HG03571 (cell line): ENCODE measurements around the gene NKD1.

Source experiments
- ATAC-seq: cut with Tn5 transposase; IDR thresholded peaks from one replicate; pipeline ENCODE4 v1.9.1; 2021; ENCODE audit not compliant: unreplicated experiment

Gene NKD1

GRCh38 chr16:50555952-50556673 lies 7.9 kb downstream of the NKD1 start:
- no peak for ATAC-seq

GRCh38 chr16:50557046-50557445 lies 8.8 kb downstream of the NKD1 start:
- ATAC-seq = no peak

- ATAC-seq = no peak
Observed at GRCh38 chr16:50558913-50559312, 10.7 kb downstream of the NKD1 start.

GRCh38 chr16:50559342-50559741 lies 11.1 kb downstream of the NKD1 start:
- no peak for ATAC-seq

GRCh38 chr16:50559804-50560514 lies 11.8 kb downstream of the NKD1 start:
- no peak for ATAC-seq

- ATAC-seq = no peak
Observed at GRCh38 chr16:50560903-50561863, 13.0 kb downstream of the NKD1 start.

GRCh38 chr16:50562657-50563056 lies 14.5 kb downstream of the NKD1 start:
- no peak for ATAC-seq

- no peak for ATAC-seq
Observed at GRCh38 chr16:50563989-50564388, 15.8 kb downstream of the NKD1 start.

GRCh38 chr16:50565428-50565827 lies 17.2 kb downstream of the NKD1 start:
- no peak for ATAC-seq

- ATAC-seq = no peak
Observed at GRCh38 chr16:50566014-50566962, 18.1 kb downstream of the NKD1 start.

GRCh38 chr16:50567651-50568050 lies 19.5 kb downstream of the NKD1 start:
- no peak for ATAC-seq

- no peak for ATAC-seq
Observed at GRCh38 chr16:50568187-50568815, 20.1 kb downstream of the NKD1 start.

- no peak for ATAC-seq
Observed at GRCh38 chr16:50570354-50570753, 22.2 kb downstream of the NKD1 start.

GRCh38 chr16:50570808-50571598 lies 22.8 kb downstream of the NKD1 start:
- no peak for ATAC-seq

- ATAC-seq = no peak
Observed at GRCh38 chr16:50571786-50572185, 23.6 kb downstream of the NKD1 start.

GRCh38 chr16:50572700-50573099 lies 24.5 kb downstream of the NKD1 start:
- no peak for ATAC-seq

GRCh38 chr16:50573279-50573678 lies 25.1 kb downstream of the NKD1 start:
- ATAC-seq = no peak

GRCh38 chr16:50573947-50574744 lies 25.9 kb downstream of the NKD1 start:
- ATAC-seq = no peak
